Measurements from ENCODE around the gene TRA2A.
A peak's percentile ranks its signal among the peaks of the same experiment; 100 is the strongest.

The TRA2A gene

GRCh38 chr7:23475576-23475839 is 56.3 kb downstream of the TRA2A start:
- Histone ChIP-seq H3K27ac (ENCODE audit: low read depth, low read length, severe bottlenecking) (peak overlapping the region; percentile 95), H3K36me3 (ENCODE audit: control insufficient read depth, insufficient read depth, low read length) (peaks cover 6% of the 10 kb centered on the region), H3K9me3 (ENCODE audit: control insufficient read depth, low read length) (no peaks in the 10 kb centered on the region), H3K4me1 (ENCODE audit: control insufficient read depth, insufficient read depth, low read length, poor library complexity, severe bottlenecking) (peaks cover 11% of the 10 kb centered on the region), H3K4me3 (ENCODE audit: extremely low read depth, insufficient read depth, low read length, poor library complexity, severe bottlenecking) (peak overlapping the region; percentile 94)

GRCh38 chr7:23474829-23475575 is 56.8 kb downstream of the TRA2A start:
- H3K4me1 ChIP-seq (ENCODE audit: control insufficient read depth, insufficient read depth, low read length, poor library complexity, severe bottlenecking): peaks cover 11% of the 10 kb centered on the region
- peak overlapping the region; percentile 94 for H3K4me3 ChIP-seq (ENCODE audit: extremely low read depth, insufficient read depth, low read length, poor library complexity, severe bottlenecking)
- peaks cover 1% of the 10 kb centered on the region for H3K36me3 ChIP-seq (ENCODE audit: control insufficient read depth, insufficient read depth, low read length)
- peak overlapping the region; percentile 95 for H3K27ac ChIP-seq (ENCODE audit: low read depth, low read length, severe bottlenecking)
- H3K9me3 ChIP-seq (ENCODE audit: control insufficient read depth, low read length): no peaks in the 10 kb centered on the region
- 0% methylated on average over 7 to 10 of the region's 15 CpGs for WGBS, 2 experiments (ENCODE audit: insufficient coverage in 2 of 2)

GRCh38 chr7:23474094-23474828 is 57.5 kb downstream of the TRA2A start:
- Histone ChIP-seq H3K4me1 (ENCODE audit: control insufficient read depth, insufficient read depth, low read length, poor library complexity, severe bottlenecking) (peaks cover 11% of the 10 kb centered on the region), H3K9me3 (ENCODE audit: control insufficient read depth, low read length) (no peaks in the 10 kb centered on the region), H3K27ac (ENCODE audit: low read depth, low read length, severe bottlenecking) (peak overlapping the region; percentile 95), H3K36me3 (ENCODE audit: control insufficient read depth, insufficient read depth, low read length) (no peaks in the 10 kb centered on the region), H3K4me3 (ENCODE audit: extremely low read depth, insufficient read depth, low read length, poor library complexity, severe bottlenecking) (peak overlapping the region; percentile 94)
- WGBS, 2 experiments (ENCODE audit: insufficient coverage in 2 of 2): 0% methylated on average over 59 to 62 of the region's 66 CpGs

GRCh38 chr7:23473844-23474093 is 58.0 kb downstream of the TRA2A start:
- Histone ChIP-seq H3K9me3 (ENCODE audit: control insufficient read depth, low read length) (no peaks in the 10 kb centered on the region), H3K4me3 (ENCODE audit: extremely low read depth, insufficient read depth, low read length, poor library complexity, severe bottlenecking) (peak overlapping the region; percentile 94), H3K36me3 (ENCODE audit: control insufficient read depth, insufficient read depth, low read length) (no peaks in the 10 kb centered on the region), H3K27ac (ENCODE audit: low read depth, low read length, severe bottlenecking) (peak overlapping the region; percentile 95), H3K4me1 (ENCODE audit: control insufficient read depth, insufficient read depth, low read length, poor library complexity, severe bottlenecking) (peaks cover 11% of the 10 kb centered on the region)
- WGBS, 2 experiments (ENCODE audit: insufficient coverage in 2 of 2): 0 to 1% methylated on average over 10 to 20 of the region's 23 CpGs

GRCh38 chr7:23472956-23473843 is 58.6 kb downstream of the TRA2A start:
- 0 to 2% methylated on average over 11 to 12 of the region's 16 CpGs for WGBS, 2 experiments (ENCODE audit: insufficient coverage in 2 of 2)
- H3K36me3 ChIP-seq (ENCODE audit: control insufficient read depth, insufficient read depth, low read length): no peaks in the 10 kb centered on the region
- peak overlapping the region; percentile 95 for H3K27ac ChIP-seq (ENCODE audit: low read depth, low read length, severe bottlenecking)
- no peaks in the 10 kb centered on the region for H3K9me3 ChIP-seq (ENCODE audit: control insufficient read depth, low read length)
- H3K4me1 ChIP-seq (ENCODE audit: control insufficient read depth, insufficient read depth, low read length, poor library complexity, severe bottlenecking): peaks cover 8% of the 10 kb centered on the region
- peak overlapping the region; percentile 94 for H3K4me3 ChIP-seq (ENCODE audit: extremely low read depth, insufficient read depth, low read length, poor library complexity, severe bottlenecking)

GRCh38 chr7:23472556-23472955 is 59.2 kb downstream of the TRA2A start:
- H3K4me3 ChIP-seq (ENCODE audit: extremely low read depth, insufficient read depth, low read length, poor library complexity, severe bottlenecking): peak overlapping the region; percentile 94
- peak overlapping the region; percentile 95 for H3K27ac ChIP-seq (ENCODE audit: low read depth, low read length, severe bottlenecking)
- H3K9me3 ChIP-seq (ENCODE audit: control insufficient read depth, low read length): no peaks in the 10 kb centered on the region

GRCh38 chr7:23472046-23472445 is 59.7 kb downstream of the TRA2A start:
- H3K4me1 ChIP-seq (ENCODE audit: control insufficient read depth, insufficient read depth, low read length, poor library complexity, severe bottlenecking): peaks cover 6% of the 10 kb centered on the region
- no peaks in the 10 kb centered on the region for H3K9me3 ChIP-seq (ENCODE audit: control insufficient read depth, low read length)
- H3K36me3 ChIP-seq (ENCODE audit: control insufficient read depth, insufficient read depth, low read length): no peaks in the 10 kb centered on the region
- peak overlapping the region; percentile 57 for H3K27ac ChIP-seq (ENCODE audit: low read depth, low read length, severe bottlenecking)
- peak overlapping the region; percentile 94 for H3K4me3 ChIP-seq (ENCODE audit: extremely low read depth, insufficient read depth, low read length, poor library complexity, severe bottlenecking)
- 0 to 8% methylated on average over 2 of the region's 6 CpGs for WGBS, 2 experiments (ENCODE audit: insufficient coverage in 2 of 2)

More at GRCh38 chr7:23472556-23472955, 59.2 kb downstream of the TRA2A start:
- no peaks in the 10 kb centered on the region for H3K36me3 ChIP-seq (ENCODE audit: control insufficient read depth, insufficient read depth, low read length)
- H3K4me1 ChIP-seq (ENCODE audit: control insufficient read depth, insufficient read depth, low read length, poor library complexity, severe bottlenecking): peaks cover 8% of the 10 kb centered on the region

- 0 to 1% methylated on average over 21 to 27 of the region's 44 CpGs for WGBS, 2 experiments (ENCODE audit: insufficient coverage in 2 of 2)
- peaks cover 5% of the 10 kb centered on the region for H3K4me1 ChIP-seq (ENCODE audit: control insufficient read depth, insufficient read depth, low read length, poor library complexity, severe bottlenecking)
- no peaks in the 10 kb centered on the region for H3K9me3 ChIP-seq (ENCODE audit: control insufficient read depth, low read length)
- no peaks in the 10 kb centered on the region for H3K36me3 ChIP-seq (ENCODE audit: control insufficient read depth, insufficient read depth, low read length)
- H3K27ac ChIP-seq (ENCODE audit: low read depth, low read length, severe bottlenecking): peak overlapping the region; percentile 97
- peak overlapping the region; percentile 94 for H3K4me3 ChIP-seq (ENCODE audit: extremely low read depth, insufficient read depth, low read length, poor library complexity, severe bottlenecking)
These were observed 60.5 kb downstream of the TRA2A start for GRCh38 chr7:23471106-23471859.

GRCh38 chr7:23470330-23471105 is 61.3 kb downstream of the TRA2A start, which contains the start of gene IGF2BP3:
Gene IGF2BP3 (minus strand): TSS chr7:23470491. CDS start chr7:23470110, 381 bp downstream.
- Histone ChIP-seq H3K4me3 (ENCODE audit: extremely low read depth, insufficient read depth, low read length, poor library complexity, severe bottlenecking) (peak within 1 kb of the TSS; percentile 94), H3K9me3 (ENCODE audit: control insufficient read depth, low read length) (no peaks in the 10 kb centered on the region), H3K36me3 (ENCODE audit: control insufficient read depth, insufficient read depth, low read length) (peaks cover 5% of the 10 kb centered on the region), H3K4me1 (ENCODE audit: control insufficient read depth, insufficient read depth, low read length, poor library complexity, severe bottlenecking) (peaks cover 9% of the 10 kb centered on the region), H3K27ac (ENCODE audit: low read depth, low read length, severe bottlenecking) (peak within 1 kb of the TSS; percentile 97)
- WGBS, 2 experiments (ENCODE audit: insufficient coverage in 2 of 2): 0 to 1% methylated on average over 14 to 16 of the region's 34 CpGs

GRCh38 chr7:23469961-23470250 is 61.9 kb downstream of the TRA2A start:
- WGBS, 2 experiments (ENCODE audit: insufficient coverage in 2 of 2): 0% methylated on average over 8 to 12 of the region's 18 CpGs
- Histone ChIP-seq H3K9me3 (ENCODE audit: control insufficient read depth, low read length) (no peaks in the 10 kb centered on the region), H3K4me3 (ENCODE audit: extremely low read depth, insufficient read depth, low read length, poor library complexity, severe bottlenecking) (peak overlapping the region; percentile 94), H3K36me3 (ENCODE audit: control insufficient read depth, insufficient read depth, low read length) (peaks cover 5% of the 10 kb centered on the region), H3K27ac (ENCODE audit: low read depth, low read length, severe bottlenecking) (peak overlapping the region; percentile 97), H3K4me1 (ENCODE audit: control insufficient read depth, insufficient read depth, low read length, poor library complexity, severe bottlenecking) (peaks cover 15% of the 10 kb centered on the region)
